Endothelial cell of umbilical vein (primary cell): ENCODE results near the gene SYT2. TPM values are rescaled to one million over a fixed set of nuclear protein-coding genes. Genes with fewer than 3 reads are reported as not detected.
"Not testable (repeated sequence)": the region's sequence is repeated elsewhere in the genome, so short reads cannot be mapped to it uniquely, and the experiment has no call there.

Experiments
- BruUV-seq: library from RNA; stranded (reverse); fragments of 400-500 nt; replicated peaks from 2 replicates; lab custom pipeline; 2021; lab: Mats Ljungman, UMichigan
- CTCF ChIA-PET: fragments of 300-600, 350-600 bp; sonication (Branson Sonifier 250); formaldehyde crosslinking; loops from one replicate; lab custom pipeline; 2021; ENCODE audit warnings: antibody characterized with exemption, inconsistent platforms; lab: Charles Lee
- POLR2A ChIA-PET: fragments of 300-600, 350-600 bp; sonication (Branson Sonifier 250); formaldehyde crosslinking; loops from one replicate; lab custom pipeline; 2021; ENCODE audit warnings: antibody characterized with exemption, inconsistent platforms; lab: Charles Lee
- DNase-seq: peaks from one replicate; pipeline ENCODE4 v3.0.0-alpha.2; 2011; ENCODE audit warnings: low read depth, low spot score
- FAIRE-seq: peaks from 2 replicates; lab custom pipeline; 2011; peaks lifted over from hg19 to GRCh38; lab: Jason Lieb, UNC
- H2AFZ ChIP-seq: 2 replicates; pipeline ENCODE4 v1.6.0; 2012; ENCODE audit warnings: low read depth, low read length, control low read depth, inconsistent platforms
- H3K27ac ChIP-seq: 2 replicates; pipeline ENCODE4 v1.5.1; 2011; ENCODE audit warnings: low read depth, mild to moderate bottlenecking, control low read depth, low read length, moderate library complexity; ENCODE audit not compliant: insufficient read depth
- H3K27me3 ChIP-seq, 2 experiments: 2 replicates each; pipeline versions ENCODE4 v1.6.0 to v1.6.1; 2011; ENCODE audit warnings: low read length in 2 of 2, mixed read lengths in 1 of 2; ENCODE audit not compliant: control insufficient read depth in 2 of 2, insufficient read depth in 2 of 2
- H3K36me3 ChIP-seq, 2 experiments: 2 replicates in 1 of 2; 3 replicates in 1 of 2; pipeline ENCODE4 v1.5.1; 2011; ENCODE audit warnings: low read length in 2 of 2, mild to moderate bottlenecking in 1 of 2, moderate library complexity in 1 of 2; ENCODE audit not compliant: control insufficient read depth in 2 of 2, insufficient read depth in 2 of 2; ENCODE audit errors: extremely low read depth in 1 of 2
- H3K4me1 ChIP-seq: 3 replicates; pipeline ENCODE4 v1.5.1; 2011; ENCODE audit warnings: mild to moderate bottlenecking, low read length; ENCODE audit not compliant: control insufficient read depth, insufficient read depth; ENCODE audit errors: extremely low read depth
- H3K4me2 ChIP-seq: 2 replicates; pipeline ENCODE4 v1.6.1; 2011; ENCODE audit warnings: low read length, control low read depth, mixed read lengths; ENCODE audit not compliant: insufficient read depth
- H3K4me3 ChIP-seq, 3 experiments: fragments of 200-600 bp in 1 of 3; sonication (generic), shearing (Covaris generic) in 1 of 3; replicated peaks in 1 of 3; 2 replicates each; pipeline ENCODE4 v1.5.1; 2011 to 2016; ENCODE audit warnings: control low read depth in 3 of 3, low read length in 3 of 3, mild to moderate bottlenecking in 2 of 3, inconsistent platforms in 1 of 3, low read depth in 1 of 3, moderate library complexity in 1 of 3; ENCODE audit not compliant: insufficient read depth in 1 of 3
- H3K79me2 ChIP-seq: 2 replicates; pipeline ENCODE4 v1.6.0; 2012; ENCODE audit warnings: low read length, inconsistent platforms; ENCODE audit not compliant: control insufficient read depth, insufficient read depth
- H3K9ac ChIP-seq: replicated peaks from 2 replicates; pipeline ENCODE3; 2011; ENCODE audit warnings: low read length, control low read depth; ENCODE audit not compliant: insufficient read depth; ENCODE audit errors: extremely low read depth
- H3K9me1 ChIP-seq: replicated peaks from 3 replicates; pipeline ENCODE4 v1.6.0; 2011; ENCODE audit warnings: mild to moderate bottlenecking, low read length; ENCODE audit not compliant: control insufficient read depth, insufficient read depth; ENCODE audit errors: extremely low read depth
- H3K9me3 ChIP-seq: replicated peaks from 2 replicates; pipeline ENCODE4 v1.5.1; 2012; ENCODE audit warnings: low read length, inconsistent platforms; ENCODE audit not compliant: control insufficient read depth, insufficient read depth
- H4K20me1 ChIP-seq: replicated peaks from 2 replicates; pipeline ENCODE3; 2011; ENCODE audit warnings: mild to moderate bottlenecking, low read length; ENCODE audit not compliant: control insufficient read depth, insufficient read depth; ENCODE audit errors: extremely low read depth
- FOS ChIP-seq: IDR thresholded peaks from 2 replicates; pipeline ENCODE4 v1.6.1; 2011; ENCODE audit warnings: mild to moderate bottlenecking, low read length, moderate library complexity, borderline replicate concordance; ENCODE audit not compliant: insufficient read depth
- GATA2 ChIP-seq: IDR thresholded peaks from 2 replicates; pipeline ENCODE4 v1.7.0; 2011; ENCODE audit warnings: low read depth, mild to moderate bottlenecking, moderate library complexity, mixed read lengths, low read length; ENCODE audit not compliant: insufficient read length, insufficient read depth
- JUN ChIP-seq: IDR thresholded peaks from 2 replicates; pipeline ENCODE4 v1.6.1; 2011; ENCODE audit warnings: borderline replicate concordance, low read depth; ENCODE audit not compliant: insufficient read length, insufficient read depth
- MYC ChIP-seq: IDR thresholded peaks from one replicate; pipeline ENCODE4 v1.6.1; 2011; ENCODE audit warnings: mild to moderate bottlenecking, low read depth, low read length
- POLR2A ChIP-seq: IDR thresholded peaks from 2 replicates; pipeline ENCODE4 v1.6.1; 2012; ENCODE audit warnings: low read depth, mild to moderate bottlenecking, control low read depth, low read length
- POLR2AphosphoS5 ChIP-seq: IDR thresholded peaks from 2 replicates; pipeline ENCODE4 v1.6.1; 2012; ENCODE audit warnings: low read depth, mild to moderate bottlenecking, control low read depth, low read length, moderate library complexity; ENCODE audit not compliant: insufficient read depth
- dilution Hi-C: fragments of 300-500 bp; cut with MboI; formaldehyde crosslinking; loops from one replicate; pipeline ENCODE4 v1.15.0; 2019; ENCODE audit warnings: low sequenced_read_pairs; ENCODE audit not compliant: extremely low pct_ligation_motif_present
- intact Hi-C: fragments of 100-400 bp; cut with micrococcal nuclease; formaldehyde crosslinking; loops from one replicate; pipeline ENCODE4 v1.10.0; 2022
- polyA plus RNA-seq, 4 experiments: library from polyadenylated mRNA; depleted of rRNA in 3 of 4; stranded (reverse) in 3 of 4; unstranded in 1 of 4; fragments of >200 nt; gene quantifications; 2 replicates each; pipeline versions ENCODE4 v1.2.1 to v1.2.3, GENCODE V29; 2011 to 2012; ENCODE audit warnings: missing spikeins in 1 of 4
- total RNA-seq: library from RNA; stranded (reverse); gene quantifications from 2 replicates; pipeline ENCODE4 v1.2.3, GENCODE V29; 2021
- TF ChIP-seq, protein P1 (sequence below): IDR thresholded peaks from 2 replicates; pipeline ENCODE4 v1.6.1; 2011; ENCODE audit not compliant: insufficient read depth, insufficient read length
- TF ChIP-seq, protein P2 (sequence below), 2 donors: IDR thresholded peaks; 1 replicate in 1 of 2; 2 replicates in 1 of 2; pipeline ENCODE4 v1.5.1; 2011; ENCODE audit warnings: low read length in 2 of 2, mild to moderate bottlenecking in 2 of 2, moderate library complexity in 2 of 2, control low read depth in 1 of 2, inconsistent platforms in 1 of 2, low read depth in 1 of 2; ENCODE audit not compliant: insufficient read depth in 1 of 2; ENCODE audit errors: extremely low read depth in 1 of 2

The SYT2 gene
- total and polyA plus RNA-seq, 2 donors (not counting 3 experiments of a cell fraction or from before 2014, with no cell fraction given) = not detected

- Histone ChIP-seq H3K36me3 (no peaks in the 10 kb centered on the region), H3K27ac (no peak overlapping the region), H3K9ac (no peak overlapping the region), H3K4me2 (no peak overlapping the region), H3K79me2 (no peaks in the 10 kb centered on the region), H4K20me1 (no peaks in the 10 kb centered on the region), H2AFZ (no peak overlapping the region), H3K9me1 (no peaks in the 10 kb centered on the region), H3K4me3 (no peak overlapping the region), H3K27me3 (peaks cover 27 to 35% of the 10 kb centered on the region in 2 experiments), H3K4me1 (no peaks in the 10 kb centered on the region), H3K9me3 (no peaks in the 10 kb centered on the region)
- dilution Hi-C loops (no loop called here), intact Hi-C loops (no loop called here)
- ChIA-PET POLR2A (no interaction called here), CTCF (interaction anchor here (1.2 kb wide), 2 partner anchors 13 to 38 kb away, joined by 3 read pairs; no protein-coding TSS in a partner anchor)
- DNase-seq (no peak), FAIRE-seq (no peak)
- no TSS peak for BruUV-seq
- TF ChIP-seq, protein P1, sequence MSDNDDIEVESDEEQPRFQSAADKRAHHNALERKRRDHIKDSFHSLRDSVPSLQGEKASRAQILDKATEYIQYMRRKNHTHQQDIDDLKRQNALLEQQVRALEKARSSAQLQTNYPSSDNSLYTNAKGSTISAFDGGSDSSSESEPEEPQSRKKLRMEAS = no peak
- TF ChIP-seq FOS (no peak), GATA2 (no peak), JUN (no peak), MYC (no peak), POLR2A (no peak), POLR2AphosphoS5 (no peak)
- TF ChIP-seq, protein P2, sequence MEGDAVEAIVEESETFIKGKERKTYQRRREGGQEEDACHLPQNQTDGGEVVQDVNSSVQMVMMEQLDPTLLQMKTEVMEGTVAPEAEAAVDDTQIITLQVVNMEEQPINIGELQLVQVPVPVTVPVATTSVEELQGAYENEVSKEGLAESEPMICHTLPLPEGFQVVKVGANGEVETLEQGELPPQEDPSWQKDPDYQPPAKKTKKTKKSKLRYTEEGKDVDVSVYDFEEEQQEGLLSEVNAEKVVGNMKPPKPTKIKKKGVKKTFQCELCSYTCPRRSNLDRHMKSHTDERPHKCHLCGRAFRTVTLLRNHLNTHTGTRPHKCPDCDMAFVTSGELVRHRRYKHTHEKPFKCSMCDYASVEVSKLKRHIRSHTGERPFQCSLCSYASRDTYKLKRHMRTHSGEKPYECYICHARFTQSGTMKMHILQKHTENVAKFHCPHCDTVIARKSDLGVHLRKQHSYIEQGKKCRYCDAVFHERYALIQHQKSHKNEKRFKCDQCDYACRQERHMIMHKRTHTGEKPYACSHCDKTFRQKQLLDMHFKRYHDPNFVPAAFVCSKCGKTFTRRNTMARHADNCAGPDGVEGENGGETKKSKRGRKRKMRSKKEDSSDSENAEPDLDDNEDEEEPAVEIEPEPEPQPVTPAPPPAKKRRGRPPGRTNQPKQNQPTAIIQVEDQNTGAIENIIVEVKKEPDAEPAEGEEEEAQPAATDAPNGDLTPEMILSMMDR (IDR thresholded peaks at IDR 0.05; ENCODE audit: extremely low read depth in 1 of 2, insufficient read depth in 1 of 2, low read depth in 1 of 2, low read length in 2 of 2) = no peak
These were observed 72.1 kb downstream of the SYT2 start for GRCh38 chr1:202638019-202638700.

GRCh38 chr1:202637321-202638018 is 72.8 kb downstream of the SYT2 start:
- H3K4me1 ChIP-seq, H3K36me3 ChIP-seq, H3K9me3 ChIP-seq, intact Hi-C loops, POLR2A ChIA-PET, H4K20me1 ChIP-seq, H3K4me3 ChIP-seq, DNase-seq, H3K4me2 ChIP-seq, H3K9me1 ChIP-seq, H3K9ac ChIP-seq, BruUV-seq, H2AFZ ChIP-seq, dilution Hi-C loops, H3K79me2 ChIP-seq, FAIRE-seq, H3K27ac ChIP-seq: not testable (repeated sequence)
- peaks cover 22 to 29% of the 10 kb centered on the region in 2 experiments for H3K27me3 ChIP-seq
- CTCF ChIA-PET = interaction anchor here (0.9 to 1.2 kb wide), 3 partner anchors 12 to 83 kb away, joined by 3 to 4 read pairs (median 3); no protein-coding TSS in a partner anchor
